SK-N-SH (cell line): ENCODE data around the gene HMX2. TPM values are rescaled to one million over a fixed set of nuclear protein-coding genes. Genes with fewer than 3 reads are reported as not detected.

Experiments
- CTCF ChIA-PET: fragments of 300-600, 350-600 bp; formaldehyde crosslinking; extraction: SDS; loops from one replicate; lab custom pipeline; 2021; lab: Yijun Ruan, JAX
- POLR2A ChIA-PET: fragments of 350-600 bp; sonication (Branson Sonifier 250); formaldehyde crosslinking; extraction: SDS; loops from one replicate; lab custom pipeline; 2020; ENCODE audit warnings: antibody characterized with exemption, inconsistent platforms; lab: Yijun Ruan, JAX
- DNase-seq: peaks from one replicate; pipeline ENCODE4 v3.0.0; 2012
- H2AFZ ChIP-seq: fragments of 200-600 bp; sonication (generic); 2 replicates; pipeline ENCODE4 v1.8.1; 2016; ENCODE audit warnings: antibody characterized with exemption, mild to moderate bottlenecking, low read depth
- H3F3A ChIP-seq: fragments of 200-600 bp; sonication (generic); replicated peaks from 2 replicates; pipeline ENCODE3; 2016; ENCODE audit warnings: antibody characterized with exemption, mild to moderate bottlenecking; ENCODE audit not compliant: insufficient read depth
- H3K27ac ChIP-seq, 2 experiments: fragments of 200-500 bp in 1 of 2; fragments of 200-600 bp in 1 of 2; sonication (Bioruptor generic) in 1 of 2; sonication (generic), shearing (Covaris generic) in 1 of 2; 2 replicates each; pipeline versions ENCODE4 v1.5.1 to v1.6.1; 2014 to 2016; ENCODE audit warnings: low read depth in 2 of 2, inconsistent platforms in 1 of 2, low read length in 1 of 2, mild to moderate bottlenecking in 1 of 2, mixed read lengths in 1 of 2
- H3K27me3 ChIP-seq: fragments of 200-600 bp; sonication (generic), shearing (Covaris generic); 2 replicates; pipeline ENCODE4 v1.6.1; 2016; ENCODE audit warnings: mixed run types; ENCODE audit not compliant: insufficient read depth
- H3K36me3 ChIP-seq, 2 experiments: fragments of 200-500 bp in 1 of 2; fragments of 200-600 bp in 1 of 2; sonication (Bioruptor generic) in 1 of 2; sonication (generic) in 1 of 2; replicated peaks in 1 of 2; 2 replicates each; pipeline versions ENCODE3 to v1.5.1; 2014 to 2016; ENCODE audit warnings: low read length in 1 of 2, mild to moderate bottlenecking in 1 of 2; ENCODE audit not compliant: insufficient read depth in 2 of 2, control insufficient read depth in 1 of 2
- H3K4me1 ChIP-seq, 2 experiments: fragments of 200-500 bp in 1 of 2; fragments of 200-600 bp in 1 of 2; sonication (Bioruptor generic) in 1 of 2; sonication (generic), shearing (Covaris generic) in 1 of 2; 2 replicates each; pipeline versions ENCODE4 v1.5.1 to v1.6.1; 2014 to 2016; ENCODE audit warnings: low read depth in 1 of 2, low read length in 1 of 2, mixed run types in 1 of 2; ENCODE audit not compliant: insufficient read depth in 2 of 2, control insufficient read depth in 1 of 2
- H3K4me2 ChIP-seq: fragments of 200-600 bp; sonication (generic), shearing (Covaris generic); 2 replicates; pipeline ENCODE4 v1.6.1; 2017; ENCODE audit warnings: mixed run types
- H3K4me3 ChIP-seq, 2 experiments: fragments of 200-500 bp in 1 of 2; fragments of 200-600 bp in 1 of 2; sonication (Bioruptor generic) in 1 of 2; sonication (generic), shearing (Covaris generic) in 1 of 2; 2 replicates each; pipeline versions ENCODE4 v1.5.1 to v1.8.1; 2014 to 2016; ENCODE audit warnings: low read depth in 2 of 2, inconsistent platforms in 1 of 2, low read length in 1 of 2, mild to moderate bottlenecking in 1 of 2, mixed read lengths in 1 of 2, moderate library complexity in 1 of 2
- H3K79me2 ChIP-seq: fragments of 200-600 bp; sonication (generic); 2 replicates; pipeline ENCODE4 v1.8.1; 2017; ENCODE audit warnings: mild to moderate bottlenecking; ENCODE audit not compliant: insufficient read depth
- H3K9ac ChIP-seq: fragments of 200-600 bp; sonication (generic); 2 replicates; pipeline ENCODE4 v1.6.1; 2017; ENCODE audit warnings: mixed run types
- H3K9me2 ChIP-seq: fragments of 200-600 bp; sonication (generic); 2 replicates; pipeline ENCODE4 v1.6.1; 2017; ENCODE audit warnings: mixed run types
- H3K9me3 ChIP-seq: fragments of 200-600 bp; sonication (generic); 2 replicates; pipeline ENCODE4 v1.6.1; 2017; ENCODE audit warnings: mixed run types, mild to moderate bottlenecking, moderate library complexity
- H4K20me1 ChIP-seq: fragments of 200-600 bp; sonication (generic); 2 replicates; pipeline ENCODE4 v1.6.1; 2017; ENCODE audit warnings: mild to moderate bottlenecking, mixed run types; ENCODE audit not compliant: insufficient read depth
- CHD2 ChIP-seq: fragments of 150-350 bp; IDR thresholded peaks from 2 replicates; pipeline ENCODE4 v1.6.1; 2018; ENCODE audit warnings: low read length; ENCODE audit not compliant: partially characterized antibody
- MXI1 ChIP-seq: IDR thresholded peaks from 2 replicates; pipeline ENCODE4 v1.6.1; 2012; ENCODE audit warnings: mild to moderate bottlenecking, low read depth, low read length, improper control_type of control experiment
- NFIC ChIP-seq: IDR thresholded peaks from 2 replicates; pipeline ENCODE4 v1.4.0; 2012; ENCODE audit warnings: borderline replicate concordance
- PBX3 ChIP-seq: IDR thresholded peaks from 2 replicates; pipeline ENCODE4; 2012
- RCOR1 ChIP-seq: fragments of 150-350 bp; IDR thresholded peaks from 2 replicates; pipeline ENCODE4 v1.6.1; 2017; ENCODE audit warnings: antibody characterized with exemption, low read length
- TEAD4 ChIP-seq: IDR thresholded peaks from 2 replicates; pipeline ENCODE4 v1.4.0; 2012; ENCODE audit warnings: mild to moderate bottlenecking, borderline replicate concordance; ENCODE audit not compliant: insufficient read depth
- YY1 ChIP-seq: IDR thresholded peaks from 2 replicates; pipeline ENCODE4 v1.4.0; 2012; ENCODE audit warnings: low read depth, mild to moderate bottlenecking
- ZBTB33 ChIP-seq: IDR thresholded peaks from 2 replicates; pipeline ENCODE4 v1.4.0; 2012; ENCODE audit warnings: low read depth, borderline replicate concordance
- WGBS: methylation state at CpG from one replicate; pipeline ENCODE4 v1.1.6; 2017; ENCODE audit warnings: low lambda C conversion rate; 5-methylcytosine and 5-hydroxymethylcytosine counted together
- polyA plus RNA-seq, 3 experiments: library from polyadenylated mRNA; depleted of rRNA; stranded (reverse); fragments of >200 nt; gene quantifications; 2 replicates each; pipeline ENCODE4 v1.2.3, GENCODE V29; 2012

The HMX2 gene
- polyA plus RNA-seq, 1 of the 3 experiments (the other 2 are of a cell fraction): not detected

- Histone ChIP-seq H3K4me2 (no peak overlapping the region), H3K36me3 (no peaks in the 10 kb centered on the region), H3K4me3 (no peak overlapping the region), H3K79me2 (no peaks in the 10 kb centered on the region), H3K27me3 (peaks cover 99% of the 10 kb centered on the region), H3K4me1 (peaks cover 0 to 9% of the 10 kb centered on the region in 2 experiments; a peak in 1 of 4 replicates), H3K9ac (no peak overlapping the region), H3K9me3 (no peaks in the 10 kb centered on the region), H4K20me1 (0 out of 2 replicates have a peak, but pooled peaks cover 4% of the 10 kb centered on the region), H2AFZ (no peak overlapping the region), H3K27ac (no peak overlapping the region), H3K9me2 (no peaks in the 10 kb centered on the region), H3F3A (no peaks in the 10 kb centered on the region)
- TF ChIP-seq MXI1 (no peak), NFIC (no peak), ZBTB33 (no peak), RCOR1 (no peak)
- POLR2A ChIA-PET: no interaction called here
- CTCF ChIA-PET: interaction anchor here (4.8 to 4.9 kb wide), 2 partner anchors 9 to 237 kb away, joined by 31 to 51 read pairs; no protein-coding TSS in a partner anchor
- WGBS: 23% methylated on average over 11 of the region's 33 CpGs
- DNase-seq: no peak
These were observed 5.2 kb upstream of the HMX2 start for GRCh38 chr10:123142701-123143161.

- ChIA-PET CTCF (interaction anchor here (2.3 to 4.8 kb wide), 3 partner anchors 10 to 237 kb away, joined by 7 to 51 read pairs (median 51); partner anchors contain the start of gene BUB3), POLR2A (interaction anchor here (1.7 kb wide), 1 partner anchor 11 kb away, joined by 7 read pairs; the partner anchor contains the start of gene BUB3)
- Histone ChIP-seq H3K79me2 (no peaks in the 10 kb centered on the region), H3K27me3 (peaks cover 99% of the 10 kb centered on the region), H3F3A (no peaks in the 10 kb centered on the region), H3K4me3 (no peak overlapping the region), H3K9me2 (no peaks in the 10 kb centered on the region), H3K9me3 (no peaks in the 10 kb centered on the region), H4K20me1 (0 out of 2 replicates have a peak, but pooled peaks cover 4% of the 10 kb centered on the region), H3K4me1 (peaks cover 0 to 9% of the 10 kb centered on the region in 2 experiments; a peak in 1 of 4 replicates), H3K27ac (no peak overlapping the region), H3K4me2 (no peak overlapping the region), H3K9ac (no peak overlapping the region), H3K36me3 (no peaks in the 10 kb centered on the region), H2AFZ (no peak overlapping the region)
- 32% methylated on average over 29 of the region's 33 CpGs for WGBS
- DNase-seq: peak; percentile 30
- TF ChIP-seq PBX3: no peak
- no peak for TF ChIP-seq CHD2
- no peak for TF ChIP-seq TEAD4
- no peak for TF ChIP-seq YY1
These were observed 4.6 kb upstream of the HMX2 start for GRCh38 chr10:123143162-123143824.
